ENCODE data around the gene NAE1.
"Not testable (repeated sequence)": the region's sequence is repeated elsewhere in the genome, so short reads cannot be mapped to it uniquely, and the experiment has no call there.

NAE1 gene

GRCh38 chr16:66809765-66810164 is 21.0 kb downstream of the NAE1 start:
- DNase-seq (ENCODE audit: low read depth) = no peak
- no peak overlapping the region for H3K4me3 ChIP-seq (ENCODE audit: low read length)
- TF ChIP-seq CTCF (conservative IDR thresholded peaks at IDR 0.05; ENCODE audit: low read depth, low read length) = no peak

GRCh38 chr16:66802159-66802558 is 28.6 kb downstream of the NAE1 start:
- H3K4me3 ChIP-seq (ENCODE audit: low read length) = no peak overlapping the region
- no peak for TF ChIP-seq CTCF (conservative IDR thresholded peaks at IDR 0.05; ENCODE audit: low read depth, low read length)
- no peak for DNase-seq (ENCODE audit: low read depth)

GRCh38 chr16:66801320-66802105 is 29.3 kb downstream of the NAE1 start, which contains the start of gene TERB1:
Gene TERB1 (minus strand): TSS chr16:66801584. CDS start chr16:66796798, 4,786 bp downstream.
- H3K4me3 ChIP-seq (ENCODE audit: low read length) = no peak within 1 kb of the TSS
- TF ChIP-seq CTCF (conservative IDR thresholded peaks at IDR 0.05; ENCODE audit: low read depth, low read length) = no peak
- no peak for DNase-seq (ENCODE audit: low read depth)

GRCh38 chr16:66800856-66801255 is 29.9 kb downstream of the NAE1 start:
- no peak for DNase-seq (ENCODE audit: low read depth)
- no peak for TF ChIP-seq CTCF (conservative IDR thresholded peaks at IDR 0.05; ENCODE audit: low read depth, low read length)
- H3K4me3 ChIP-seq (ENCODE audit: low read length) = no peak overlapping the region

GRCh38 chr16:66798161-66798560 is 32.6 kb downstream of the NAE1 start:
- no peak for TF ChIP-seq CTCF (conservative IDR thresholded peaks at IDR 0.05; ENCODE audit: low read depth, low read length)
- DNase-seq (ENCODE audit: low read depth) = no peak
- no peak overlapping the region for H3K4me3 ChIP-seq (ENCODE audit: low read length)

- not testable (repeated sequence) for DNase-seq (ENCODE audit: low read depth); H3K4me3 ChIP-seq (ENCODE audit: low read length)
Measured at GRCh38 chr16:66793984-66794383, 36.8 kb downstream of the NAE1 start.

GRCh38 chr16:66790130-66790733 is 40.5 kb downstream of the NAE1 start:
- no peak overlapping the region for H3K4me3 ChIP-seq (ENCODE audit: low read length)
- no peak for TF ChIP-seq CTCF (conservative IDR thresholded peaks at IDR 0.05; ENCODE audit: low read depth, low read length)
- no peak for DNase-seq (ENCODE audit: low read depth)

Measured in retinal pigment epithelial cell (primary cell).